ENCODE measurements around the gene SLC12A8.

The SLC12A8 gene

DNA sequence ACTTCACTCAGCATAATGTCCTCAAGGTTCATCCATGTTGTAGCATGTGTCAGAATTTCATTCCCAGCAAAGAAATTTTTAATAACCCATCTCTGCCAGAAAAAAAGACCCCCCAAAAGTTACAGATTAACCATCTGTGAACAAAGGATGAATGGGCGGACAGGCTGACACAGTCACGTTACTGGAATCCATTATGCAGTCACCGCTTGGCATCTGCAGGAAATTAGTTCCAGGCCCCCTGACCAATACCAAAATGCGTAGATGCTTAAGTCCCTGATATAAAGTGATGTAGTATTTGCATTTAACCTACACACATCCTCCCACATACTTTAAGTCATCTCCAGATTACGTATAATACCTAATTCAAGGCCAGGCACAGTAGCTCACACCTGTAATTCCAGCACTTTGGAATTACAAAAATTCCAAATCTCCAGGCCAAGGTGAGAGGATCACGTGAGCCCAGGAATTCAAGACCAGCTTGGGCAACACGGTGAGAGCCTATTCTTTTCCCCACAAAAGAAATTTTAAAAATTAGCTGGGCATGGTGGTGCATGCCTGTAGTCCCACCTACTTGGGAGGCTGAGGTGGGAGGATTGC is 1.5 kb upstream of the SLC12A8 start:
- ATAC-seq (no peak), DNase-seq (no peak)

DNA sequence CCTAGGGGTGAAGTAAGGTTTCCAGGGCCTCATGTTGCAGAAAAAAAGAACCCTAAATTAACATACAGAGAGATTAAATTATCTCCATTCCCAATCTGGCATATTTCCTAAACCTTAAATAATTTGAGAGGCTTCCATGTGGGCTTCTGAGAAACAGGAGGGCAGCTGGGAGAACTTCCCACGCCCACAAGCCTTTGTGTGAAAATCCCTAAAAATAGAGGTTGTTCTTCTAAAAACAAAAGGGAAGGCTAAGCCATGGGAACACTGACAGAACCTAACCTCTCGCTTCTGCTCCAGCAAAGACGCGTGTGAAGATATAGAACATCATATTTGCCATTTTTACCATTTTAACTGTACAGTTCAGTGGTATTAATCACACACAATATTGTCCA is 812 bp upstream of the SLC12A8 start:
- DNase-seq (no peak), ATAC-seq (no peak)

DNA sequence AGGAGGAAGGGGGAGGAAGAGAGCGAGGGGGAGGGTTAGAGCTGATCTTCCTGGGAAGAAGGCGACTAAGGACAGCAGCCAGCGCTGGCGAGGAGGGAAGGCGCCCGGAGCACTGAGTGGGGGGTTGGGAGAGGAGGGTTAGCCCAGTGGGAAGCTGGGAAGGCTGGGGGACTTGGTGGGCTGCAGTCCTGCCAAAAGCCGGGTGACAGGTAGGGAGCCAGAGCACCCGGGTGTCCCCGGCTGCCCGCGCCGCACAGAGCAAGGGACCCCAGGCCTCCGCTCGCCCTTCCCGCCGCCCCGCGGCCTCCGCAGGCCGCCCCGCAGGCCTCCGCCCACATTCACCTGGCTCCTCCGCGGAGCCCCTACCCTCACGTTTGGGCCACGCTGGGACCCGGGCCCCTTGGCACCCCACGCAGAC is 448 bp downstream of the SLC12A8 start:
- ATAC-seq (no peak), DNase-seq (no peak)

DNA sequence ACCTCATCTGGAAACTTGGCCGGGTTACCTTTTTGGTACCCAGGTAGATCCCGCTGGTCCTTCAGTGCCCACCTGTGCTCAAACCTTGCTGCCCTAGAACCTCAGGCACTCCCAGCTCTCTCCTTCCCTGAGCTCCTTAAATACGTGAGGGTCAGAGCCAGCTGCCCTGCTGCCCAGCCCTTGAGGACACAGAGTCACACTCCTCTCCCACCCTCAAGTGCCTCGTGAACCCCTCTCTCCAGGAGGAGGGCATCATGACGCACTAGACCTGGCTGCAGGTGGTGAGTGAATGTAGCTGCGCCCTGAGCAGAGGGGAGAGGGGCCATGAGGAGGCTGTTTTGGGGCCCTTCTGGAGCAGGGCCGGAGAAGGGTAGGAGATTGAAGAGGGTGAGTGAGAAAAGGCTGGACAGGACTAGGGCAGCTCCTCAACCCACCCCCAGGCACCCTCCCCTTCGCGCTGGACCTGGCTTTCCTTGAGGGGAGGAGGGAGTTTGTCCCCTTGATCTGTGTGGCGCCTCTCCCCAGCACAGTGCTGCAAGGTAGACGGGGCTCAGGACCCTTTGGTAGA is 941 bp downstream of the SLC12A8 start:
- no peak for DNase-seq
- no peak for ATAC-seq

DNA sequence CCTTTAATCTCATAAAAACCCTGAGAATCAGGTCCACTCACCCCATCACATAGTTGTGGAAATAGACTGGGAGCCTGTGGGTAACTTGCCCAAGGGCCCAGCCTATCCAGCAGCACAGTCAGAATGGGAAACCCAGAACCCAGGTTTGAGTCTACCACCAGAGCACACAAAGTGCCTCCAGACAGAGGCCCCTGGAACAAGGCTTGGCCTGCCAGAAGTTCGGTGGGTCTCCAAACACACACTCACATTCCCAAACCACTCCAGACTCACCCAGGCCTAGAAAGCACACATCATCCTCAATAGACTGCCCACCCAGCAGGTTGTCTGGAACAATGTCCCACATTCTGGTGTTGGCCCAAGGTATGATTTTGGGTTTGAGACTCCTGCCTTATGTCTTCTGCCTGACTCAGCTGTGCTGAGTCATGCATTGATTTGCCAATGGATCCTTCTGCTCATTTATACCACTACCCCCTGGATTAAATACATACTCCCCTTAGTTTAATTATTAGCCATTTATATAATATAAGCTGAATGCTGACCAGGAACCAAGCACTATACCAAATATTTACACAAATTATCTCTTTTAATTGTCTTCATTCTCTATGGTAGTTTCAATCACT is 4.5 kb downstream of the SLC12A8 start:
- DNase-seq (no peak), ATAC-seq (no peak)

DNA sequence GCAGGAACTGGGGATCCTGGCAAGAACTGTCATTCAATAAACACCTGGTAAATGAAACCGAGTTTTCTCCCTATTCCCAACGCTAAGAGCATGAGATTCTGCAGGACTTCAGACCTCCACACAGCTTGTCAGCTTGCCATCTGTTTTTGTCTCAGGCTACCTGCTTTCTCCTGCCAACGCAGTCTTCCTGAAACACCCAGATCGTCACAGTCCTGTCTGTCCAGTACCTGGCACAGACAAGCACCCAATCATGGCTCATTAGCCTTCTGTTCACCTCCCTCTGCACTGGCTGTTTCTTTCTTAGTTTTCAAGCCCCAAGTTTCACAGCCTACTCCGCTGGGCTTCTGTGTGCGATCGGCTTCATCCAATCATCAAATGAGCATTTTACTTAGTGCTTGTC is 5.0 kb downstream of the SLC12A8 start:
- no peak for DNase-seq
- no peak for ATAC-seq

DNA sequence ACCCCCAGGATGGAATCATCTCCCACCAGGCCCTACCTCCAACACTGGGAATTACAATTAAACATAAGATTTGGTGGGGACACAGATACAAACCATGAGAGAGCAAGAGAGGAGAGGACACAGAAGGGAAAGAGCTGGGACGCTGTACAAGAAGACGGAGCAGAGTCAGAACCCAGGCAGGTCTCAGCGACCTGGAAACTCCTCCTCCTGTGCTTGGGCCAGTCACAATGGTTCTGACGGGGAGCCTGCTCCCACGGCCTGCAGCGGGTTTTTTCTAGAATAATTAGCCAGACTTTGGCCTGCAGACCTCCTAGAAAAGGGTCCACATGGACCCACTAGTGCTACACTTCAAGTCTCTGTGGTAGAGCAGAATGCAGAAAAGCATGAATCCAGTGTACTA is 5.6 kb downstream of the SLC12A8 start:
- ATAC-seq, result no peak
- no peak for DNase-seq

DNA sequence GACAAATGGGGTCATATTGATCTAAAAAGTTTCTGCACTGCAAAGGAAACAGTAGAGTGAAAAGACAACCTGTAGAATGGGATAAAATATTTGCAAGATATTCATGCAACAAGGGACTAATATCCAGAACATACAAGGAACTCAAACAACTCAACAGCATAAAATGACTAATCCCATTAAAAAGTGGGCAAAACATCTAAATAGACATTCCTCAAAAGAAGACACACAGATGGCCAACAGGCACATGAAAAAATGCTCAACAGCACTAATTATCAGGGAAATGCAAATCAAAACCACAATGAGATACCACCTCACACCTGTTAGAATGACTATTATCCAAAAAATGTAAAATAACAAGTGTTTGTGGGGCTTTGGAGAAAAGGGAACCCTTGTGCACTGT is 8.8 kb downstream of the SLC12A8 start:
- ATAC-seq (no peak), DNase-seq (no peak)

DNA sequence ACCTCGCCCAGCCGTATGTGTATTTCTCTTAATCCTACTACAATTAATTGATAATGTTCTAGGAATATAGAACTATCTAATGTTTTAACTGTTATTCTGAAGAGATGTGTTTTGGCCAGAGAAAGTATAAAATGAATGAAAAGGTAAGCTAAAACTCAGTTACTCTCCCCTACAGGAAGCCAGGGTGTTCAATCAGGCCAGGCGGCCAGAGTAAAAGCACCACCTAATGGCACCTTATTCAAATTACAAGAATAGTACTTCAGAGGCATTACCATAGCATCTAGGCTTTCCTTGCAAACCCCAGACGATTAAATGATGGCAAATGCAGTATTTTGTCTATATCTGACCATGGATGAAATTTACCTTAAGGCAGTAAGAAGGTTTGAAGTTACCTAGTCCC is 10.4 kb downstream of the SLC12A8 start:
- ATAC-seq, result peak; percentile 59

DNA sequence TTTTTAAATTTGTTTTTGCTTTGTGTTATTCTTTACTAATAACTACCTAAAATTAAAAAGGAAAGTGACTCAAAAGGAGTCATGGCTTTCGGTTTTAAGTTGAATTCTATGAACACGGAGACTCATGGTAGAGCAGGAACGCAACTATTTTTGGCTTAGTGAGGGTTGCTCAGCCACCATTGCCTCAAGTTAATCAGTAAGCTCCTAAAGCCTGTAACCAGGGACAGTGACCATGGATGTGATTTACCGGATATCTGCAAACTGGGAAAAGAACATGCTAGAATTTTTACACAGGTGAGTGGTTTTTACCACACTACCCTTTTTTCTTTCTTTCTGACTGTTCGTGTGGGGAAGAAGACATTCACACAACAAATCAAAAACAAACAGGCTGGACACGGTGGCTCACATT is 11.8 kb downstream of the SLC12A8 start:
- DNase-seq, result no peak
- ATAC-seq, result no peak

More for the DNA sequence above, 10.4 kb downstream of the SLC12A8 start:
- DNase-seq, result no peak

DNA sequence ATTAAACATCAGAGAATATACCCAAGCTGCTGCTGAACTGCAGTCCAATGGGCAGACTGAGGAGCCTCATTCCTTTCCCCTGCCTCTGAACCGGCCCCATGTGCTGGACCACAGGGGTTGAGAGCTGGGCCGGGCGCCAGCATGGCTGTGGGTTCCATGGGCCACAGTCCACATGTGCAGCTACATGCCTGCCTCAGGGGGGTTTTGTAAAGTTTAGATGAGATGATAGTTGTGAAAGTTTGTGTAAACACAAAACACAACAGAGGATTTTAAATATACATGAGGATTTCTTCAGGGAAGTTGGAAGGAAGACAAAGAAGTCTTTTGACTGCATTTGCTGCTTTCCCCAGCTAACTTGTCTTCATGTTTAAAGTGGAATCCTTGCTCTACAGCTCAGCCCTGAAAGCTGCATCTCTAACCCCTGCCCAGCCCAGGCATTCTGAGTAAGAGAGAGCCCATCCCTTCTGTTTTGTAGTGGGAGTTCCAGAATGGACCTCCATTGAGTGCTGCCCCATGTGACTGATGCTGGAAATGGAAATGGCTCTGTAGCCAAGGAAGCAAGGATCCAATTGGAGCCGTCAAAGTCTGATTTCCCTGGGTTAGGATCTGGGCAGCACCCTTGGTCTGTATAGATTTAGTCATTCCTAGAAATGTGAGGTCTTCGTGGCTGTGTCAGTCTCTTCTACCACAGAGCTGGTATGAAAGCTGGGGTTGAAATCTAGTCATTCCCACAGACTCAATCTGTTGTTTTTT is 17.5 kb downstream of the SLC12A8 start:
- peak; percentile 51 for ATAC-seq
- no peak for DNase-seq

DNA sequence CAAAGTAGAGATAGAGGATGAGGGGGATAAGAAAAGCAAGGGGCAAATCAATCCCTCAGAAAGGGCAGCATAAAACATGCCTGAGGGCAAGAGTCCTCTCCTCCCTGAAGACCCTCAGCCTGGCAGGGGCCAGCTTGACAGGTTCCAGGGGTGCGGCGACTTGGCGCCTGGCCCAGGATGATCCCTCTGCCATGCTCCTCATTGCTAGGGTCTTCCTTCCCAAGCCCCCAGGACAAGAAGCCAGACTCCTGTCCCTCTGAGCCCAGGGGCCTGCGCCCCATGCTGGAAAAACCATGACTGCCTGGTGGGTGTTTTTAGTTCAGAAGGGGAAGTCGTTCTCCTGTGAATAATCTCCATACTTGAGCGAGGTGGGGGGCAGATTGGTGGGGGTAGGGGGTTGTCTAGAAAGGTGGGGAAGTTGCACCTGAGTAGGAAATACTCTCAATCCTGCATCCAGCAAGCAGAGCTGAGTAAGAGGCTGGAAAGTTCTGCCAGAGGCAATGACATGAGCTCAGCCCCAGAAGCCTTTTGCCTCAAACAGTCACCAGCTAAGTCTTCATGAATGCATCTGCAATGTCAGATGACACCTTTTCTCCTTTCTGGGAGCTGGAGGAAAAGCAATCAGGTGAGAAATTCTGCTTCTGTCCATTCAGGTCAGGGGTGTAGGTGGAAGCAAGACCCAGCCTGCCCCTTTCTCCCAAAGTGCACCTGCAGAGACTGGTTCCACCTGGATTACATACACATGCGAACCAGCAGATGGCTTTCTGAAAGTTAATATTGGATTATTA is 18.3 kb downstream of the SLC12A8 start:
- ATAC-seq (no peak), DNase-seq (no peak)

DNA sequence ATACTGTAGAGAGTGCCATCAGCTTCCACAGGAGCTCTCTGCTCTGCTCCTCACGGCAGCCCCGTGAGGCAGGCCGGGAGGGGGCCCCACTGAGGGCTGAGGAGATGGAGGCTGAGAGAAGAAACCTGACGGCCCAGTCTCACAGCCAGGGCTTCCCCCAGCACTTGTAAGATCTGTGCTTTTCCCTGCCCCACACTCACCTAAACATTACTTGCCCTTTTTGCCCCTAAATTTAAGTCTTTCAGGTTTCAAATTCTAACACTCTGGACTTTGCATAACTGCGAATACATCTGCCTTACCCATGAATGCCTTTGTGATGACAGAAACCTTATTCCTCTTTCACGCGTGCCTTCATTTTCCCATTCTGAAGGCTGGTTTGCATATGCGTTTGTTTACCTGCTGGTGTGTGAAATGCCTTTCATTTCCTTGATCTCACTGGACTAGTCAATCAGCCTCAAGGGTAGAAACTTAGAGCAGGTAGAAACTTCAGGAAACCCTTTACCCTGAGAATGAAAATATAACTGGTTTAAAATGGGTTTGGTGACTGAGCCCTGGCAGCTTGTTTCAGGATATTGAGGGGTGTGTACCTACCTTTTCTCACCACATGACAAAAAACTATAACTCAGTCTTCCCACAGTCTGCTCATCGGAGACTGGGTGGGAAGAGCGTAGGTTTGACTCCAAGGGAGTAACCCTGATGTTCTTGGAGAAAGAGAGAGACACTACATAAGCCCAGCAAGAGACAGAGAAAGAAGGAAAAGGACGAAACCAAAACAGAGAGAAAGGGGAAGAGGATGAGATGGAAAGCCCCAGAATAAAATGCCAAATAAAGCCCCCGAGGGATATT is 20.1 kb downstream of the SLC12A8 start:
- no peak for ATAC-seq
- DNase-seq, result no peak

DNA sequence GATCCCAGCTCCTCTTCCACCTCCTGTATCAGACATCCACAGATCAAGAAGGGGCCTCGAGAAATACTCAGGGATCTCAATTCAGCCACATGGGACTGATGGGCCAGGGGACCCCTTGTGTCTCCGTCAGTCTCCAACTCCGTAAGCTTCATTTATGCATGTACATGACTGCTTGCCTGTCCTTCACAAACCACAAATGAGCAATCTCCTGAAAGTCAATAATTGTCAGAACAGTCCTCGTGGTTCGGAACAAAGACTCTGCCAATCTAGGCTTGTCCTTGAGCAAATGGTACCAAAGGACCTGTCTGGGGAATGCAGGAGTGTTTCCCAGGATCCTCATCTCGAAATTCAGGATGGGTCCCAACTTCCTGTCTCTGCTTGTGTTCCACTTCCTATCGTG is 20.8 kb downstream of the SLC12A8 start:
- no peak for ATAC-seq
- DNase-seq, result no peak

DNA sequence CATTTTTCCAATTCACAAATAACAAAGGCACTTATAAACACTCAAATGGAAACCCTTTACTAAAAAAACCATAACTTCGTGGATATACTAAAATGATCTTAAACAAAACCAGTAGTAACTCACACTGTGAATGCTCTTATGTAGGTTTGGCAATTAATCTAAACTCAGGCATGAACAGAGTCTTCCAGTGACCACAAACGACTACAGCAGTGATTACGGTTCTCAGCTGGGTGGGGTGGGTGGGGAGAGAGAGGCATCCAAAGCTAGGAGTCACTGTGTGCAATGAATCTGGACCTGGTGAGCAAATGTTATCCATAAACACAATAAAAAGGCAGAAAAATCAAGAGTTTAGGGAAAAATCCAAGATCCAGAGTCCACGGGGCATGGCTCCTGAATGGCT is 21.3 kb downstream of the SLC12A8 start:
- ATAC-seq, result no peak
- no peak for DNase-seq

DNA sequence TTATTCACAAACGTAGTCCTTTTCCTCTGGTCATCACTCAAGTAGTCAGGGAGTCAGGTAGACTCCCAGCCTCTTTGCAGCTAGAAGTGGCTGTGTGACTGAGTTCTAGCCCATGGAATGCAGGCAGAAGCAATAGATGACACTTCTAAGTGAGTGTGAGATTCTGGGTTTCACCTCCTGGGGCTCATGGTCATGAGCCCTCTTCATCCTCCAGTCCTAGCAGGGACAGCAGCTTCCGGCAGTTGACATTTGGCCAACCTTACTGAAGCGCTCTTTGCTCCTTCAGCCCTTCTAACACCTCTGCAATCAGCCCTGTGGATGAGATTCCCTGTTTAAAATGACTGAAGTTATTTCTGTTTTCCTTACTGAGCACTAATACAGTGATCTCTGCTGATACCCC is 21.8 kb downstream of the SLC12A8 start:
- no peak for ATAC-seq
- no peak for DNase-seq

DNA sequence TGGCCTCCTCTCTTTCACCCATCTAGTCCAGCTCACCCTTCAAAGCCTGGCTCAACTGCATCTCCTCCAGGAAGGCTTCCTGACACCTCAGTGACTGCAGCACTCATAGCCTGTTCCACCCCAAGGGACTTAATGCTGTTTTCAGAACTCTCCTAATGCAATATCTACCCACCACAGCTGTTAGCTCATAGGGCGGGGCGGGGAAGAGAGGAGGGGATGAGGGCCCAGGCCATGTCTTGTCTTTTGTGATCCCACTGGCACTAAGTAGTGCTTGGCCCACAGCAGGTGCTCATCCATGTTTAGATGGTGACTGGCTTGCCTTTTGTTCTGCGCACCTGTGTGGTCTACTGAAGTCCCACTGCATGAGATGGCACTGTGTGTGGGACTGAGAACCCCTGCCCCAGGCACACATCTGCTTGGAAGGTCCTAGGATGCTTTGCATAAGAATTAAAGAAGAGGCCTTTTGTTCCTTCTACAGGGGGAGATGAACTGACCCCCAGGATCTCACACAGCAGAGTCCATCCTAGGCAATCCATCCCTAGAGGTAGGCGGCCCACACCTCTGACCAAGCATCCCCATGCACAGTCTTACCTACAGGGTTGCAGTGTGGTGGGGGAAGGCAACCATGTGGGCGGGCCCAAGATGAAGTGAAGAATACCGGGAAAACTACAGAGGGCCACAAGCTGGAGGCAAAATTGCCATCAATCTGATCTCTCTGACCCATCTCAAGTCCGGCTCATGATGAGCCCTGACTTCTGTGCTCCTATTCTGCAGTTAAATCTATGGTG is 23.0 kb downstream of the SLC12A8 start:
- no peak for ATAC-seq

DNA sequence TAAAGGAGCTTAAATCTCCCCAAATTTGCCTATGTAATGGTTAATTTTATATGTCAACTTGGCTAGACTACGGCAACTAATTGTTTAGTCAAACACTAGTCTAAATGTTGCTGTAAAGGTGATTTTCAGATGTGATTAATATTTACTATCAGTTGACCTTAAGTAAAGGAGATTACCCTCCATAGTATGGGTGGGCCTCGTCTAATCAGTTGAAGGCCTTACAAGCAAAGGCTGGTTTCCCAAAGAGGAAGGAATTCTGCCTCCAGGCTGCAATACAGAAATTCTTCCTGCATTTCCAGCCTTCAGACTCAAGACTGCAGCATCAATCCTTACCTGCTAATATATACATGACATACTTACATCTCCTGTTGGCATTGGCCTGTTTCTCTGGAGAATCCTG is 23.6 kb downstream of the SLC12A8 start:
- no peak for ATAC-seq
- no peak for DNase-seq

More for the DNA sequence above, 23.0 kb downstream of the SLC12A8 start:
- DNase-seq, result no peak

DNA sequence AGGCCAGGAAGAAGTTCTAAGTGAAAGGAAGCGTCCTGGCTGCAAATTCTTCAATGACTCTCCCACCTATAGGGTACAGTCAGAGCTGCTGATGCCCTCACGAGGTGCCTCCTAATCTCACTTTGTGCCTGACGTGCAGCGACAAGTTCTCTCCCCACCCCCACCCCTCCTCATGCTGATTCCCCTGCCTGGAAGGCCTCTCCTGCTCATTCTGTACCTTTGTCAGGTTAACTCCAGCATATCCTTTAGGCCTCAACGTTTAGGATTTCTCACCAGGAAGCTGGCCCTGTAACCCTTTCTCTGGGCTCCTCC is 25.0 kb downstream of the SLC12A8 start:
- DNase-seq (no peak), ATAC-seq (no peak)

DNA sequence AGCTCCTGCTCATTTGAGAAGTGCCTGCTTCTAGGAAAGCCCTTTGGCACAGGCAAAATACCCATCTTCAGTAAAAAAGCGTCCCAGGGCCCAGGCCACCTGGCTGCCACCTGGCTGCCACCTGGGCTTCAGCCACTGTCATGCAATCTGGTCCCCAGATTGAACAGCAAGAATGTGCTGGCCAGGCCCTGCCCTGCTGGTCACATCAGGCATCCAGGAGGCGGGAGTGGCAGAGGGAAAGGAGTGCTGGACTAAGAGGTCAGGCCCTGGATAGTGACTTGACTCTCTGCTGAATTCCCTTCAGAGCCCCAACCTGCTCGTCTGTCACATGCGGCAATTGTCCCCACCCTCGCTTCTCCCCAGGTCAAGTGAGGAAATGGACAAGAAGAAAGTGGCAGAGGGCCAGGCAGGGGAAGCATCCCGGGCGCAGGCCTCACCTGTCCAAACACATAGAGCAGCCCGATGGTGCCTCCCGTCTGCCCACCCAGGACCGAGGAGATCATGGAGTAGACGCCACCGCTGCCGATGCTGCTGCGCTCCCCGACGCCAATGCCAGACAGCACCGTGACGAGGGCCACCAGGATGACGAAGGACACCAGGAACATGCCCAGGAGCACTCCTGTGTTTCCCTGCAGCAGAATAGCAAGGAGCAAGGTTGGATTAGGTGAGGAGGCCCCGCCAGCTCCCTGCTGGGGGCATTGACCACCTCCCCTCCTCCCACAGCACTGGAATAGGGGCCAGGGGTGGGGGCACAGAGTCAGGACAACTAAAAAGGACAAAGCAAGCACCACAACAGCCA is 25.5 kb downstream of the SLC12A8 start:
- ATAC-seq, result no peak
- no peak for DNase-seq
